ENCODE results near the gene ADH4. TPM values are rescaled to one million over a fixed set of nuclear protein-coding genes. Genes with fewer than 3 reads are reported as not detected.
"Not testable (repeated sequence)": the region's sequence is repeated elsewhere in the genome, so short reads cannot be mapped to it uniquely, and the experiment has no call there.

Gene ADH4
- total RNA-seq, 2 donors from 2014 or later: 0.29 to 1.3 TPM

DNA sequence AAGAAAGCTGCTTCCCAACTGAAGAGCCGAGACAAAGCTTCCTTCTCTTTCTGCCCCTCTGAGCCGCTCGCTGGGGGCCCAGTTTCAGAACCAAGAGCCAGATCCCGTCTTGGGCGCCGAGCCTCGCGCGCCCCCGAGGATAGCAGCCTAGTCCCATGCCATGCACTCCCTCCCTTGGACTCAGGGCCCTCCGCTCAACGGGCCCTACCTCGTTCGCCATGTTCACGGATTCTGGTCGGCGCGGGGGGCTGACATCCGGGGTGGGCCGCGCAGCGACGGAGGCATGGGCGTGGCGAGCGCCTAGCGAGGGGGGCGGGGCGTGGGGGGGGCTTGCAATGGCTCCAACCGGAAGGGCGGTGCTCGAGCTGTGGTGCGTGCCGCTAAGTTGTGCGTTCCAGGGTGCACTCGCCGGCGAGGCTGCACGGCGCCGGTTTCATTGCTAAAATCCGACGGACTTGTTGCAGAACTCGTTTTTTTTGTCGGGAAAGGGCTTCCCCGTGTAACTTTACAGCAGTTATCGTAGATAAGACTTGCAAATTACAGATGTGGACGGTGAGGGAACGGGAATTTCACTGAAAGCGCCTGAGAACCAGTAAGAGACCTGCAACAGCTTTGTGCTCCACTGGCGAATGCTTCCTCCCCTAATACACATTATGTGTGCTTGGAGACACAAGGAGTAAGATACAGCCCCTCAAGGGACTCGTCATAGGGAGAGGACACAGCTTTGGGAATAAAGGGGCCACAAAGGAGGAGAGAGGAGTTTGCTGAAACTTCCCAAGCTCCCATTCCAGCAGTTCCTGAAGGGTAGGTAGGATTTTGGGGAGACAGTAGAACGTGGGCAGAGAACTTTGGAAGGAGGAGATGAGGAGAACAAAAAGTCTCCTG lies 55.4 kb downstream of the ADH4 start, which contains the start of gene ADH5:
ADH5 (minus strand) TSS at position 308 of the 885 bp plus-strand sequence; CDS start at position 220, 88 bp downstream.
- peak; percentile 96 for DNase-seq (ENCODE audit: low spot score)
- intact Hi-C loops (cut with DNase I): loop anchor here in 1 of 2 donors (10.0 kb wide), 1 partner anchor 856 kb away; the partner anchor contains the start of gene DNAJB14

DNA sequence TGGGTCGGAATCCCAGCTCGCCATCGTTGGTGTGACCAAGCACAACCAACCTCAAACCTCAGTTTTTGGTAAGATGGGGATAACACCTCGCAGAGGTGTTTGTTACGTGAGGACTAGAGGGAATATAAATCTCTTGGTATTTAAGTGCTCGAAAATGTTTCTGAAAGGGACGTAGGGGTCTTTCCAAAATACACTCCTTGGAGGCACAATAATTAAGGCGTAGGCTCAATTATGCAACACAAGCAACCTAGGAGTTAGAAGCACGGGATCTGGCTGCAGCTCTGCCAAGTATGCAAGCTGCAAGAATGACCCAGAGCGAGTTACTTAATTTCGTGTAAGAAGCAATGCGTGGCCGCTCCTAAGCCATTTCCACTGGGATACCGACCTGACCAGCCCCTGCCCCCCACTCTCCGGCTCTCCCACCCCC lies 56.1 kb downstream of the ADH4 start:
- intact Hi-C loops (cut with DNase I): loop anchor here in 1 of 2 donors (10.0 kb wide), 1 partner anchor 857 kb away; the partner anchor contains the start of gene DNAJB14
- DNase-seq (ENCODE audit: low spot score): peak; percentile 90

DNA sequence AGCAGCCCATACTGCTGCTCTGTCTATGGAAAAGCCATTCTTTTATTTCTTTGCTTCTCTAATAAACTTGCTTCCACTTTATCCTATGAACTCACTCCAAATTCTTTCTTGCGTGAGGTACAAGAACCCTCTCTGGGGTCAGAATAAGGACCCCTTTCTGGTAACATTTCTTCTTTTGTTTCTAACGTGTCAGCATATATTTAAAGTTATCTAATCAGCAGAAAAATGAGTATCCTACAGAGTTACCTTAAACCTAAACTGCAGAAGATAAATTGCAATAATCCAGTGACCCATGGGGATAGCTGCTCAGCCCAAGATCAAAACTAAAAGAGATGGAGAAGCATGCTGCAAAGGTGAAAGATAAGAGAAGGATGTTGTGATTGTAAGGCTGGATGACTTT lies 59.5 kb downstream of the ADH4 start:
- intact Hi-C loops (cut with DNase I): loop anchor here in 1 of 2 donors (10.0 kb wide), 1 partner anchor 860 kb away; the partner anchor contains the start of gene DNAJB14
- DNase-seq (ENCODE audit: low spot score): no peak

GRCh38 chr4:99082192-99082591 lies 61.9 kb downstream of the ADH4 start:
- DNase-seq (ENCODE audit: low spot score): no peak
- intact Hi-C loops (cut with DNase I): loop anchor here in 1 of 2 donors (10.0 kb wide), 1 partner anchor 863 kb away; the partner anchor contains the start of gene DNAJB14

DNA sequence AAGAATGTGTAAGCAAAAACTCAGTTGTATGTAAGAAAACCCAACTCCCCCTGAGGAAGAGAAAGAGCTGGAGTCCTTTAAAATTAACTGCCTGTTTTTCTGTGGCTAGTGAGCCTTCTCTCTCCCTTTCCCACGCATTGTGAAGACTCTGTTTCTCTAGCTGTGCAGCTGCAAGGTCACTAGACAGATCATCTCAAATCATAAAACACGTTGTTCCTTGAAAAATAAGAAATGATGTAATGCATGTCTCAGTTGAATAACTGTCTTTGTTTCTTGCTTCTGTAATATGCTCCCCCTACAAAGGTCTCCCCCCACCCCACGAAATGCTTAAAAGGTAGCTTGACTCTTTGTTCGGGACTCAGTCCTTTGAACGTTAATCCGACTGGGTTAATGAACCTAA lies 63.2 kb downstream of the ADH4 start:
- intact Hi-C loops (cut with DNase I): loop anchor here in 1 of 2 donors (10.0 kb wide), 1 partner anchor 864 kb away; the partner anchor contains the start of gene DNAJB14
- DNase-seq (ENCODE audit: low spot score): not testable (repeated sequence)

- intact Hi-C loops (cut with DNase I): loop anchor here in 1 of 2 donors (10.0 kb wide), 1 partner anchor 865 kb away; the partner anchor contains the start of gene DNAJB14
- DNase-seq (ENCODE audit: low spot score): no peak
Observed at GRCh38 chr4:99079625-99080295, 64.3 kb downstream of the ADH4 start.

DNA sequence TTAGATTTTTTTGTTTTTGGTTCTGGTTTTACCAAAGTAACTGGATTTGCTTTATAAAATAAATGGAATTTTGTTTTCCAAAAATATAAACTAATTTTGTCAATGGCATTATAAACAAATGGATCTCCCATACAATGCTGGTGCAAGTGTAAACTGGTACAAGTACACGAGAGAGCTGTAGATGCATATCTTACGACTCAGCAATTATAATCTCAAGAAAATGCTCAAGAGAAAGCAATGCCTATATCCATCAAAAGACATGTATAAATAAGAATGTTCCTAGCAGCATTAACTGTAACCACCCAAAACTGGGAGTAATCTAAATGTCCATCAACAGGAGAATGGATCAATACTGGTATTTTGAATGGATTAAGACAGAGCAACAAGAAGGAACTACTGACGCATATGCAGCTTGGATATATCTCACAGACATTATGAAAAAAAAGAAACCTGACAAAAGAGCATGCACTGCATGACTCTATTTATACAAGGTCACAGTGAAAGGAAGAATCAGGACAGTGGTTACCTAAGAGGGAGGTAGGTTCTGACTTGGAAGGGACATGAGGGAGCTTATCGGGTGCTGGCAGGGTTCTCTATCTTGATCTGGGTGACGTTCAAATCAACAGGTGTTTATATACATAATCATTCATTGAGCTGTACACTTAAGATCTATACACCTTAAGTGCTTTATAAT lies 65.0 kb downstream of the ADH4 start:
- intact Hi-C loops (cut with DNase I): no loop called here
- DNase-seq (ENCODE audit: low spot score): no peak

DNA sequence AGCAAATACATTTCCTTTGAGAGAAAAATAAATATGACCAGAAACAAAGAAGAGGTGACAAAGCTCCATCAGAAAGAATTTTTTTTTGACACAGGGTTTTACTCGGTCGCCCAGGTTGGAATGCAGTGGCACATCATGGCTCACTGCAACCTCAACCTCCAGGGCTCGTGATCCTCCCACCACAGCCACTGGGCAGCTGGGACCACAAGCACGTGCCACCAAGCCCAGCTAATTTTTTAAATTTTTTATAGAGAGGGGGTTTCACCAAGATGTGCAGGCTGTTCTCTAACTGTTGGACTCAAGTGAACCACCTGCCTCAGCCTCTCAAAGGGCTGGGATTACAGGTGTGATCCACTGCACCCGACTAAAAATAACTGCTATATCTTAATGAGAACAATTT lies 65.8 kb downstream of the ADH4 start:
- intact Hi-C loops (cut with DNase I): no loop called here
- no peak for DNase-seq (ENCODE audit: low spot score)

DNA sequence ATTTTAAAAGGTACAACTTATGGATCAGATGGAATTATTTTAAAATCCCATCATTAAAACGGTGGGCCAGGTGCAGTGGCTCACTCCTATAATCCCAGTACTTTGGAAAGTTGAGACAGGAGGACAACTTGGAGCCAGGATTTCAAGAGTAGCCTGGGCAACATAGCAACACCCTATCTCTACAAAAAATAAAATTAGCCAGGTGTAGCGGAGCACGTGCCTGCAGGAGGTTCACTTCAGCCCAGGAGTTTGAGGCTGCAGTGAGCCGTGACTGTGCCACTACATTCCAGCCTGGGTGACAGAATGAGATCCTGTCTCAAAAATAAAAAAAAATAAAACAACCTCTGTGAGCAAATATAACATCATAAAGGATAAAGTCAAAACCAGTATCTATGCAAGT lies 66.9 kb downstream of the ADH4 start:
- DNase-seq (ENCODE audit: low spot score): no peak
- intact Hi-C loops (cut with DNase I): no loop called here

DNA sequence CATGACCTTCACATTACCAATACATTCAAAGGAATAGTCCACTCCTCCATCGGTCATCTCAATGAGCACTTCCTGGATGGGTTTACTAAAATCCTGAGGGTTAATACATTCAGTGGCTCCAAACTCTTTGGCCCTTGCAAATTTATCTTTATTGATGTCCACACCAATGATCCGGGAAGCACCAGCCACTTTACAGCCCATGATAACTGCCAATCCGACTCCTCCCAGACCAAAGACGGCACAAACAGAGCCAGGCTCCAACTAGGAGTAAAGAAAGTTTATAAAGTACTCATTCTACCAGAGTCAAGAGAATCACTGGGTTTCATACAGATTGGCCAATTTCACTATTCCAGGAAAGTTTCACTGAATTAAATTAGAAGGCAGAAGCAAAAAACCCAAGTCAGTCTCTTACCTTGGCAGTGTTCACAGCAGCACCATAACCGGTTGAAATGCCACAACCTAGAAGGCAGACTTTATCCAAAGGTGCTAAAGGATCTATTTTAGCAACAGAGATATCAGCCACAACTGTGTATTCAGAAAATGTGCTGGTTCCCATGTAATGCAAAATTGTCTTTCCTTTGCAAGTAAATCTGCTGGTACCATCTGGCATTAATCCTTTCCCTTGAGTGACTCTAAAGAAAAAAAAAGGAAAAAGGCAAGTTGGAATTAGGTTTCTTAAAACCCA lies 67.7 kb downstream of the ADH4 start:
- intact Hi-C loops (cut with DNase I): no loop called here
- no peak for DNase-seq (ENCODE audit: low spot score)

GRCh38 chr4:99074816-99075215 lies 69.3 kb downstream of the ADH4 start:
- intact Hi-C loops (cut with DNase I): no loop called here
- no peak for DNase-seq (ENCODE audit: low spot score)

Other genes starting within 250 kb of the ADH4 start
- 10 to 100 TPM; 52.7 to 71.1 TPM for gene EIF4E, start 215.2 kb downstream of the ADH4 start, total RNA-seq
- gene METAP1, start 148.6 kb downstream of the ADH4 start, total RNA-seq: 10 to 100 TPM; 43.3 to 46.1 TPM
- 100 to 1,000 TPM; 226 to 243 TPM for gene ADH5, start 55.5 kb downstream of the ADH4 start, total RNA-seq
- not detected for gene ADH6, start 74.9 kb upstream of the ADH4 start, total RNA-seq
- gene ADH1A, start 146.7 kb upstream of the ADH4 start, total RNA-seq: 1 to 10 TPM; 2.0 to 2.5 TPM
- 100 to 1,000 TPM; 529 TPM for gene ADH1B, start 177.1 kb upstream of the ADH4 start, total RNA-seq
- gene ADH1C, start 208.4 kb upstream of the ADH4 start, total RNA-seq: 1 to 10 TPM; 2.6 to 3.7 TPM

All from posterior vena cava (tissue), 2 donors.